ENCODE measurements around the gene HES4.
"Not testable (repeated sequence)": the region's sequence is repeated elsewhere in the genome, so short reads cannot be mapped to it uniquely, and the experiment has no call there.

Gene HES4

DNA sequence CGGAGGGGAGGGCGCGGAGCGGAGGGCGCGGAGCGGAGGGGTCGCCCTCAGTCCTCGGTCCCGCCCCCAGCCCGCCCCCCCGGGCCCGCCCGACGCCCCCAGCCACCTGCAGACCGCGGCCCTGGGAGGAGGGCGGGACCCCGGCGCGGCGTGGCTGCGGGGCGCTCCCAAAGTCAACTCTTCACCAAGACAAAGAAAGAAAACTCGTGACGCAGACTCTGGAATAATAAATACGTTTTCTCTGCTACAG is 1.2 kb downstream of the HES4 start:
- DNase-seq (ENCODE audit: low read depth, low spot score), result no peak

DNA sequence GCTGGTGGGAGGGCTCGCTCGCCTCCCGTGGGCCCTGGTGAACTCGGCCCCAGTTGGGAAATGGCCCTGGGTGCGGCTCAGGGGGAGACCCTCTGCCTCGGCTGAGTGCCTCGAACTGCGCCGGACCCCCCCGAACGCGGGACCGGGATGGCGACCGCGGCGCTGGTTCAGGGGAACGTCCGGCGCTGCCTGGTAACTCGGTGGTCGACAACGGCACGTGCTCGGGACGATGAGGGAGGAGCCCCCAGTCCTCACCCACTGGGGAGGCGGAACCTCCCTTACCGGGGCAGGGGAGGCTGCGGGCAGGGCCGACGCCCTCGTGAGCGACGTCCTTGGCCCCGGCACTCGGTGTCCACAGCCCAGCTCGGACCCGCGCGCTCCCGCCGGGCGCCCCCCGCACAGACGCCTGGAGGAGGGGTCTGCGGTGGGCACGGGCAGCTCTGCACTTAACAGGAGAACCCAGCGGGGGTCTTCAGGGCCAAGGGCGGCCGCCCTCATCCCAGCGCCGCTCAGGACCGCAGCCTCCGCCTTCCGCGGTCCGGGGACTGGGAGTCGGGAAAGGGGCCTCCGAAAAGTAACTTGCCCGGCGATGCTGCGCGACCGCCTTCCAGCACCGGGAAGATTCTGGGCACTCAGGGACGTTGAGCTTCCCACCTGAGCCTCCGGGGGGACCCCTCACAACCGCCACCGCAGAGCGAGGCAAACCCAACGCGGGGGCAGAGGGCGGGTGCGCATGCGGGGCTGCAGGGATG is 1.7 kb downstream of the HES4 start:
- no peak for DNase-seq (ENCODE audit: low read depth, low spot score)

- no peak for DNase-seq (ENCODE audit: low read depth, low spot score)
These were observed 2.2 kb downstream of the HES4 start for GRCh38 chr1:997713-997992.

DNA sequence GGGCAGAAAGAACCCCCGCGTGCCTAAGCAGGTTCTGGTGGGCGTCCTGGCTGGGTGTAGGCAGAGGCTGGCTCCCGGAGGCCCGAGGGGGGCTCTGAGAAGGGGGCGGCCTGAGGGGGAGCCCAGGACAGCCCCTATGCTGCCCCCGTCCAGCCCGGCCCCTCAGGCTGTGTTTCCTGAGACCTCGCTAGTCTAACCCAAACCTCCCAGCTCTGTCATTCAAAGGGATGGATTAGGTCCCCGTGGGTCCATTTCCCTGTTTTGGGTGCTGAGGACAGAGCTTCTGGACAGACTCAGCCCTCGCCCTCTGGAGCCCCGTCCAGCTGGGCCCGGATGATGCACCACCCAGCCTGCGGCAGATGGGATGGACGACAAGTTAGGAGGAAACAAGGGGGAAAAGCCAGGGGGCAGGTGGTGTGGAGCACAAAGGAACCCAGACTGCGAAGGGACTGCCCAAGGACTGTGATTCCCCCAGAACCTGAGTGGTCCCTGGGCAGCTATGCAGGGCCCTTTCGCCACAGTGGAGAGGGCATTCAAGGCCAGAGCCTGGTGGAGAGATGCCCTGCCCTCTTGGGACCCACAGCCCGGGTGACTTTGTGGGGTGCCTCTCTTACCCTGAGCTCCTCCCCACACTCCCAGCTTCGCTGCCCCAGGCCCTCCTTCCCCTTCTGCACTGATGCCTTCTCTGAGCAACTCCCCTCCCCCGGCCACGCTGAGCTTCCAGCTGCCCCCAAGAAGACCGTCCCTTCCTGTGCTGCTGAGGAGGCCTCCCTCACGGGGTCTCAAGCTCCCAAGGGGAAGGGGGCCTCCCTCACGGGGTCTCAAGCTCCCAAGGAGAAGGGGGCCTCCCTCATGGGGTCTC is 2.8 kb downstream of the HES4 start:
- DNase-seq (ENCODE audit: low read depth, low spot score), result no peak

DNA sequence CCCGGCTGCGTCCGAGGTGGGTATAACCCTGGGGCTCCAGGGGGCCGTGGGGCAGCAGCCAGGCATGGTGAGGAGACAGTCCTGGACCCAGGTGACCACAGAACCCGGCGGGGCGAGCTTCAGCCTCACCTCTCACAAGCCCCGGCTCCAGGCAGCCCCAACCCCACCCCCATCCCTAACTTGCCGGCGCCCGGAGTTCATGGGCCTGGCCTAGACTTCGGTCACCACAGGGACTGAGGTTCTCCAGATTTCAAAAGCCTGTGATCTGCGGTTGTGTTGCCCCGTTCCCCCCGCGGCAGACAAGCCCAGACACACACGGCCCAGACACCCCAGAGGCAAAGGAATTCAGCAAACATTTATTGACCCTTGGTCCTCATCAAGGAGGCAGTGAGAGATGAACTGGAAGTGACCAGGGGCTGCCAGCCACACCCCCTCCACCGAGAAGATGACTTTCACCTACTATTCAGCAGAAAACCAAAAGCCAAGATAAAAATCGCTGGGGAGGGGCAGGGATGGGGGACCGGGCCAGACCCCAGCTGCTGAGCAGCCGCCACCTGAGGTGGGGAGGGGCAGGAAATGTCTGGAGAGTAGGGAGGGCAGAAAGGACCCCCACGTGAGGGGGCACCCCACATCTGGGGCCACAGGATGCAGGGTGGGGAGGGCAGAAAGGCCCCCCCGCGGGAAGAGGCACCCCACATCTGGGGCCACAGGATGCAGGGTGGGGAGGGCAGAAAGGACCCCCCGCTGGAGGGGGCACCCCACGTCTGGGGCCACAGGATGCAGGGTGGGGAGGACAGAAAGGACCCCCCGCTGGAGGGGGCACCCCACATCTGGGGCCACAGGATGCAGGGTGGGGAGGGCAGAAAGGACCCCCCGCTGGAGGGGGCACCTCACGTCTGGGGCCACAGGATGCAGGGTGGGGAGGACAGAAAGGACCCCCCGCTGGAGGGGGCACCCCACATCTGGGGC is 3.9 kb downstream of the HES4 start:
- no peak for DNase-seq (ENCODE audit: low read depth, low spot score)

DNA sequence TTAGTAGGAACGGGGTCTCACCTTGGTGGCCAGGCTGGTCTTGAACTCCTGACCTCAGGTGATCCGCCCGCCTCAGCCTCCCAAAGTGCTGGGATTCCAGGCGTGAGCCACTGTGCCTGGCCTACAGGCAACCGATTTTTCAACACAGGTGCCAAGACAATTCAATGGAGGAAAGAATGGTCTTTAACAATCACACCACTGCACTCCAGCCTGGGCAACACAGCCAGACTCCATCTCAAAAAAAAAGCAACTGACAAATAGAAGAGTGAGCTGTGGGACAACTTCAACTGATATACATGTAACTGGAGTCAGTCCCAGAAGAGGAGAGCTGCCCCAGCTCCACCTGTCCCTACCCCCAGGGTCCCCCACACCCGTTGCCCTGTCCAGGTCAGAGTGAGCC is 5.4 kb downstream of the HES4 start:
- not testable (repeated sequence) for DNase-seq (ENCODE audit: low read depth, low spot score)

DNA sequence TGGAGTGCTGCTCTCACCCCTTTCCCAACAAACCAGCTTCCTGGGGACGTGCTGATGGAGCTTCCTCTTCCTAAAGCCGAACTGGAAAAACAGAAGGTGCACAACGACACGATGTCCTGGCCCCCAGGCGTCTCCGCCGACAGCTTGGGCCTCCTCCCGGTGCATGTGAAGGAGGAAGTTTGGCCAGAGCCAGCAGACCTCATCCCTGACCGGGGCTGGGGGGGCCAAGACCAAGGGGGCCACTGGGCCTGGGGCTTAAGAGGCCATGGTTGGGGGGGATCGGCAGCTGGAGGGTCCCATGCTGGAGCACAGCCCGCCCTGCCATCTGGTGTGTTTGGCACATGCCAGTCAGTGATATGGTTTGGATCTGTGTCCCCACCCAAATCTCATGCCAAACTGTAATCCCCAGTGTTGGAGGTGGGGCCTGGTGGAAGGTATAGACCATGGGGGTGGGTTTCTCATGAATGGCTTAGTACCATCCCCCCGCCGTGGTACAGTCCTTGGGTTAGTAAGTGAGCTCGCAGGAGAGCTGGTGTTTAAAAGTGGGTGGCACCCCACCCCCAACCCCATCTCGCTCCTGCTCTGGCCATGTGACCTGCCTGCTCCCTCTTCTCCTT is 6.4 kb downstream of the HES4 start:
- DNase-seq (ENCODE audit: low read depth, low spot score), result no peak

- no peak for DNase-seq (ENCODE audit: low read depth, low spot score)
These were observed 7.5 kb downstream of the HES4 start for GRCh38 chr1:992362-992761.

- DNase-seq (ENCODE audit: low read depth, low spot score), result no peak
These were observed 8.0 kb downstream of the HES4 start for GRCh38 chr1:991895-992294.

- DNase-seq (ENCODE audit: low read depth, low spot score), result not testable (repeated sequence)
These were observed 8.6 kb downstream of the HES4 start for GRCh38 chr1:991275-991674.

- DNase-seq (ENCODE audit: low read depth, low spot score), result not testable (repeated sequence)
These were observed 11.8 kb downstream of the HES4 start for GRCh38 chr1:988061-988460.

DNA sequence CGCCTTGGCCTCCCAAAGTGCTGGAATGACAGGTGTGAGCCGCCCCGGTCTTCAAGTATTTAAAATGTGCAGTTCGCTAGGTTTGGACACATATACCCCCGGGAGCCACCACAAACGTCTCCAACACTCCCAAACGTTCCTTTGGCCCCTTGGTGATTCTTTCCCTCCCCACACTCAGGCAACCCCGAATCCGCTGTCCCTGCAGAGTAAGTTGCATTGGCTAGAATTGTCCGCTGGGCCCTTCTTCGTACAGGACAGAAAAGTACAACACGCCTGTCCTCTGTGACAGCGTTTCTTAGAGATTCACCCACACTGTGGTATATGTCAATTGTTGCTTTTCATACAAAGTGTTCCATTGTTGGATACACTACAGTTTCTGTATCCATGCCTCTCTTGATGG is 14.8 kb downstream of the HES4 start:
- DNase-seq (ENCODE audit: low read depth, low spot score), result no peak

- no peak for DNase-seq (ENCODE audit: low read depth, low spot score)
These were observed 15.5 kb downstream of the HES4 start for GRCh38 chr1:984476-984814.

DNA sequence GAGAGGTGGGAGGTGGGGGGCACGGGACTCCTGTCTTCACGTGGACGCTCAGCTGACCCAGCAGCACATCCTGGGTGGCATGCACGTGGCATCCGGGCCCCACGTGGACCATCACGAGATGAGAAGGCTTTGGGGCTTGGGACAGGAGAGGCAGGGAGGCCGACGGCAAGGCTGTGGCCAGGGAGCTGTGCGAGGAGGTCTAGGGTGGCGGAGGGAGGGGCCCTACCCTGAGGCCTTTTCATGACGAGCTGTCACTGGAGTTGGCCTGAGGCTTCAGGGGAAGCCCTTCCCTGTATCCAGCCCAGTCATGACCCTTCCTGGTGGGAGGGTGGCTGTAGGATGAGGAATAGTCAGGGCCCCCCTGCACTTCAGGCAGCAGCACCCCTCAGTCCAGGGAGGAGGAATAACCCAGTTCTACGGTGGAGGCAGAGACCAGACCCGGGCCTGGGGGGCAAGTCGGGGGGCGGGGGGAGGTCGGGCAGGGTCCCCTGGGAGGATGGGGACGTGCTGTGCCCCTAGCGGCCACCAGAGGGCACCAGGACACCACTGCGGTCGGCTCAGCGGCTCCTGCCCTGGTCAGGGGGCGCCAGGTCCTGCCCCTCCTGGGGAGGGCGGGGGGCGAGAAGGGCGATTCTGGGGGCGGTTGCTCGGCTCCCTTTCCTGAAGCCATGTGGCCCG is 16.0 kb downstream of the HES4 start:
- DNase-seq (ENCODE audit: low read depth, low spot score), result no peak

DNA sequence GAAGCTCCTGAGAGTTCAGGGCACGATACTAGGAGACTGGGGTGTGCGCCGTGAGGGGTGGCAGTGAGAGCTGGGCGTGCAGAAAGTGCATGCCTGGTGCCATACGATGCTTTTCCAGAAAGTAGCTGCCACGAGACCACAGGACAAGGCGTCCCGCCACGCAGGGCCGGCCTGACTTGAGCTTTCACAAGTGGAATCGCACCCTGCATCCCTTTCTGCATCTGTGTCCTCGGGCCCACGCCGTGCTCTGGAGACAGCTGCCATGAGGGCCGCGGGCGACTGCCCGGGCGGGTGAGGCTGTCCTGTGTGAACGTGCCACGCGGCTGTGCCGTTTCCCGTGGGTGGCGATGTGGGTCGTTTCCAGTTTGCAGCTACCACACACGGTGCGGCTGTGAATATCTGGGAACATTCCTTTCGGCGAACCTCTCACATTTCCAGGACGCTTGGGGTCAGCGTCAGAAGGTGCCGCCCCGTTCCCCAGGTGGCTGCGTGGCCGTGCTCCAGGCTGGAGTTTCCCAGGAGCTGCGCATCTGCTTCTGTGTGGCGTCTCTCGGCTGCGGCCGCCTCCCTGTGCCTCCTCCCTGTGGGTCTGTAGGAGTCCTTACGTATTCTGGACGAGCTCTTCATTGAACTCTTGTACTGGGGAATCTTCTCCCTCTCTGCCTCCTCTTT is 17.0 kb downstream of the HES4 start:
- DNase-seq (ENCODE audit: low read depth, low spot score), result no peak

GRCh38 chr1:981955-982558 is 17.8 kb downstream of the HES4 start, which contains the start of gene PERM1:
TSS of gene PERM1 (minus strand) at chr1:982093. CDS start at chr1:981029, 1,064 bp downstream.
- DNase-seq (ENCODE audit: low read depth, low spot score), result no peak

DNA sequence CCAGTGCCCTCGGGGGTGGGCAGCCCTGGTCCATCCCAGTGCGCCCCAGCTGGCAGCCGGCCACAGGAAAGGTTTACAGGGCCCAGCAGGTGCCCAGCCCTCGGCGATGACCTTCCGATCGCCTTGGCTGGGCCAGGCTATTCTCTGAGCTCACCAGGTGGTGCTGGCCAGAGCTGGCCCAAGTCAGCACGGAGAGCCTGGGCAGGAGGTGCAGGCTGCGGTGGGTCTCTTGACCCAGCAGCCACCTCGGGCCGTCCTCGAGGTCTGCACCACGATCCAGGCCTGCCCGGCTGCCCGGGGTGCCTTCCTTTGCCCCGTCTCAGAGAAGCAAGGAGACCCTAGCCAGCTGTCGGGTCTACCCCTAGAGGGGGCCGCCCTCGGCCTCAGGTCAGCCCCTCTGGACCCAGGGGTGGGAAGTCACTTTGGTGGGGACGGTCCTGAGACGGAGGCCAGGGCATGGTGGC is 18.4 kb downstream of the HES4 start:
- DNase-seq (ENCODE audit: low read depth, low spot score), result no peak

- no peak for DNase-seq (ENCODE audit: low read depth, low spot score)
These were observed 19.1 kb downstream of the HES4 start for GRCh38 chr1:980602-981395.

DNA sequence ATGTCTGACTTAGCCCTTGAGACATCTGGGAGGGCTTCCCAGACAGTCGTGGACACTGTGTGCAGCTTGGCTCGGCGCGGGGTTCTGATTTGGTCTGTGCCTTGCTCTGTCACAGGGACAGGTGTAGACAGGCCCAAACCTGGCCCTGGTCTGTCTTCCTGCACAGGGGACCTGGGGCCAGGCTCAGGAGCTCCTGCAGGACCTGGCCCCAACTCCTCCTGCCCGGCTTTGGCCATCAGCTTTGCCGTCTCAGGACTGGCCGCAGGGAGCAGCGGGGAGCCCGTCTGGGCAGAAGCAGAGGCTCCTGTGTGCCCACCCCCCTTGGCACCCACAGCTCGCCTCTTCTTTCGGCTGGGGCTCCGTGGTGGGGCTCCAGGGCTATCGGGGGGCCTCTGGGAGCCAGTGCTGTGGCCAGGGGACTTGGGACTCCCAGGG is 19.7 kb downstream of the HES4 start:
- DNase-seq (ENCODE audit: low read depth, low spot score), result no peak

GRCh38 chr1:979744-980072 is 20.2 kb downstream of the HES4 start:
- no peak for DNase-seq (ENCODE audit: low read depth, low spot score)
